ENCODE data around the gene GRAMD1B. TPM values are rescaled to one million over a fixed set of nuclear protein-coding genes. Genes with fewer than 3 reads are reported as not detected.

Gene GRAMD1B
- total RNA-seq, 1 experiment from 2014 or later: 82.1 TPM

- no peak overlapping the region for H2AFZ ChIP-seq (ENCODE audit: low read length)
- peaks cover 26% of the 10 kb centered on the region for H3K4me1 ChIP-seq (ENCODE audit: insufficient read depth, low read length)
These were observed 50.3 kb downstream of the GRAMD1B start for GRCh38 chr11:123480290-123480815.

GRCh38 chr11:123480882-123481281, 50.8 kb downstream of the GRAMD1B start:
- H3K9me3 ChIP-seq (ENCODE audit: low read length): no peaks in the 10 kb centered on the region
- no peak overlapping the region for H3K4me2 ChIP-seq (ENCODE audit: low read length)
- ATAC-seq (no peak), DNase-seq (no peak)
- H4K20me1 ChIP-seq (ENCODE audit: low read length): no peaks in the 10 kb centered on the region
- H3K4me1 ChIP-seq (ENCODE audit: insufficient read depth, low read length): peaks cover 21% of the 10 kb centered on the region
- BruUV-seq (replicated peaks): no TSS peak
- no peaks in the 10 kb centered on the region for H3F3A ChIP-seq (ENCODE audit: low read length, unreplicated experiment)
- no peaks in the 10 kb centered on the region for H3K9me2 ChIP-seq (replicated peaks; ENCODE audit: low read length)
- H3K9ac ChIP-seq (ENCODE audit: low read length): no peak overlapping the region
- no peak overlapping the region for H3K27ac ChIP-seq (ENCODE audit: low read length)
- POLR2A ChIA-PET (ENCODE audit: unreplicated experiment): no interaction called here
- TF ChIP-seq CTCF (conservative IDR thresholded peaks at IDR 0.05; ENCODE audit: low read depth, low read length) (no peak), EZH2phosphoT487 (IDR thresholded peaks at IDR 0.05; ENCODE audit: borderline replicate concordance, low read length) (no peak), EZH2 (IDR thresholded peaks at IDR 0.05; ENCODE audit: low read length, unreplicated experiment) (no peak)
- CTCF ChIA-PET: interaction anchor here (1.0 kb wide), 1 partner anchor 73 kb away, joined by 6 read pairs; no protein-coding TSS in a partner anchor
- H3K4me3 ChIP-seq (ENCODE audit: low read length): no peak overlapping the region
- intact Hi-C loops (cut with micrococcal nuclease): no loop called here
- H3K27me3 ChIP-seq (ENCODE audit: low read length): no peaks in the 10 kb centered on the region
- peaks cover 42% of the 10 kb centered on the region for H3K79me2 ChIP-seq (ENCODE audit: low read length)
- no peak overlapping the region for H2AFZ ChIP-seq (ENCODE audit: low read length)
- H3K36me3 ChIP-seq (ENCODE audit: low read depth, low read length): peaks cover 26% of the 10 kb centered on the region

More at GRCh38 chr11:123480290-123480815, 50.3 kb downstream of the GRAMD1B start:
- BruUV-seq (replicated peaks): no TSS peak
- H4K20me1 ChIP-seq (ENCODE audit: low read length): no peaks in the 10 kb centered on the region
- intact Hi-C loops (cut with micrococcal nuclease): no loop called here
- no peak overlapping the region for H3K27ac ChIP-seq (ENCODE audit: low read length)
- no peak overlapping the region for H3K4me3 ChIP-seq (ENCODE audit: low read length)
- H3F3A ChIP-seq (ENCODE audit: low read length, unreplicated experiment): no peaks in the 10 kb centered on the region
- no peaks in the 10 kb centered on the region for H3K27me3 ChIP-seq (ENCODE audit: low read length)
- H3K36me3 ChIP-seq (ENCODE audit: low read depth, low read length): peaks cover 26% of the 10 kb centered on the region
- H3K9me2 ChIP-seq (replicated peaks; ENCODE audit: low read length): no peaks in the 10 kb centered on the region
- ATAC-seq (no peak), DNase-seq (no peak)
- ChIA-PET POLR2A (ENCODE audit: unreplicated experiment) (no interaction called here), CTCF (no interaction called here)
- TF ChIP-seq CTCF (conservative IDR thresholded peaks at IDR 0.05; ENCODE audit: low read depth, low read length) (no peak), EZH2phosphoT487 (IDR thresholded peaks at IDR 0.05; ENCODE audit: borderline replicate concordance, low read length) (no peak), EZH2 (IDR thresholded peaks at IDR 0.05; ENCODE audit: low read length, unreplicated experiment) (no peak)
- H3K9ac ChIP-seq (ENCODE audit: low read length): no peak overlapping the region
- H3K9me3 ChIP-seq (ENCODE audit: low read length): no peaks in the 10 kb centered on the region
- H3K4me2 ChIP-seq (ENCODE audit: low read length): no peak overlapping the region
- H3K79me2 ChIP-seq (ENCODE audit: low read length): peaks cover 46% of the 10 kb centered on the region

- ChIA-PET POLR2A (ENCODE audit: unreplicated experiment) (no interaction called here), CTCF (interaction anchor here (1.0 kb wide), 1 partner anchor 74 kb away, joined by 6 read pairs; no protein-coding TSS in a partner anchor)
- Histone ChIP-seq H3K36me3 (ENCODE audit: low read depth, low read length) (peaks cover 27% of the 10 kb centered on the region), H3K27ac (ENCODE audit: low read length) (no peak overlapping the region), H3K4me2 (ENCODE audit: low read length) (no peak overlapping the region), H3K79me2 (ENCODE audit: low read length) (peaks cover 37% of the 10 kb centered on the region), H3K4me3 (ENCODE audit: low read length) (no peak overlapping the region), H3K4me1 (ENCODE audit: insufficient read depth, low read length) (peaks cover 25% of the 10 kb centered on the region), H3F3A (ENCODE audit: low read length, unreplicated experiment) (no peaks in the 10 kb centered on the region), H2AFZ (ENCODE audit: low read length) (no peak overlapping the region), H3K27me3 (ENCODE audit: low read length) (no peaks in the 10 kb centered on the region), H3K9me3 (ENCODE audit: low read length) (no peaks in the 10 kb centered on the region), H3K9me2 (replicated peaks; ENCODE audit: low read length) (no peaks in the 10 kb centered on the region), H3K9ac (ENCODE audit: low read length) (no peak overlapping the region), H4K20me1 (ENCODE audit: low read length) (no peaks in the 10 kb centered on the region)
- DNase-seq (no peak), ATAC-seq (no peak)
- intact Hi-C loops (cut with micrococcal nuclease): no loop called here
- BruUV-seq (replicated peaks): TSS peak; percentile 10
- TF ChIP-seq EZH2phosphoT487 (IDR thresholded peaks at IDR 0.05; ENCODE audit: borderline replicate concordance, low read length) (no peak), CTCF (conservative IDR thresholded peaks at IDR 0.05; ENCODE audit: low read depth, low read length) (no peak), EZH2 (IDR thresholded peaks at IDR 0.05; ENCODE audit: low read length, unreplicated experiment) (no peak)
These were observed 51.6 kb downstream of the GRAMD1B start for GRCh38 chr11:123481640-123482039.
